A549 treated with AZD9567 at 1 μM for 4 hours (cell line): ENCODE results near the gene KRTAP21-3. TPM values are rescaled to one million over a fixed set of nuclear protein-coding genes. Genes with fewer than 3 reads are reported as not detected.

ENCODE experiments used
- total RNA-seq: library from RNA; stranded (reverse); fragments of 200-300 nt; extraction: Qiagen RNA extraction; gene quantifications from 5 replicates; pipeline ENCODE4 v1.2.3, GENCODE V29; 2022; ENCODE audit not compliant: insufficient read depth

KRTAP21-3 gene
- not detected in 5 replicates for total RNA-seq

DNA sequence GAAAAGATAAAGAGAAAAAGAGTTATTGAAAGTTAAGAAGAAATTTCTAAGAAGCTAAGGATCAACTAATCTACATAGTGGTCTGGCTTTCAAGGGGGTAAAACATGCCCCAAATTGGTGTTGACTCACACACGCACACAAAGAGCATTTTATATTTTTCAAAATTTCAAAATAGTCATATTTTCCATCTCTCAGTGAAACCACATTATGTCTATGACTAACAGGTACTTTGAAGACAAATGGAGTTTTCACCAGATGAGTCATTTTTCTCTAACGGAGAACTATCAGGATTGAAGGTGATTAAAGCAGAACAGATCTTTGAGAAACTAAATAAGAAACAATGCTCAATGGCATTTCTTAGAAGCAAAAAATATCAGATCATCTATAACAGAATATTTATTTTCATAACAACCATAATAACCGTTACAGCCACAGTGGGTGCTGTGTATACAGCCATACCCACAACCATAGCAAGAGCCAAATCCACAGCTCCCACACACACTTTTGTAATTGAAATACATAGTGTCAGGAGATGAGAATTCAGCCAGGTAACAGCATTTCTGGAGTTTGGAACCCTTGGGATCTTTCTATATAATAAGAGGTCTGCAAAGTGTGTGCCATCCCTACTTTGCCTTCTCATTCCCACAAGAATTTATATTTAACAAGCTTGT lies at the start of gene KRTAP21-3:
Gene KRTAP21-3 (minus strand): TSS at position 539 of the 671 bp plus-strand sequence. CDS start 18 bp downstream, at position 521.

GRCh38 chr21:30755328-30755727 lies 36.8 kb upstream of the KRTAP21-3 start, which contains the start of gene KRTAP21-1:
Gene KRTAP21-1, minus strand, starts transcription at chr21:30755428. Its CDS starts 50 bp downstream, at chr21:30755378.

GRCh38 chr21:30747159-30747558 lies 28.6 kb upstream of the KRTAP21-3 start, which contains the start of gene KRTAP21-2:
Gene KRTAP21-2, minus strand, starts transcription at chr21:30747259. Its CDS starts 57 bp downstream, at chr21:30747202.

Other genes with a start within 250 kb of the KRTAP21-3 start
- not detected in 5 replicates for gene KRTAP19-1, start 238.4 kb downstream of the KRTAP21-3 start, total RNA-seq
- not detected in 5 replicates for gene KRTAP19-2, start 231.3 kb downstream of the KRTAP21-3 start, total RNA-seq
- gene KRTAP19-3, start 226.8 kb downstream of the KRTAP21-3 start, total RNA-seq: not detected in 5 replicates
- not detected in 5 replicates for gene KRTAP19-4, start 221.6 kb downstream of the KRTAP21-3 start, total RNA-seq
- not detected in 5 replicates for gene KRTAP19-5, start 216.6 kb downstream of the KRTAP21-3 start, total RNA-seq
- gene KRTAP19-6, start 176.9 kb downstream of the KRTAP21-3 start, total RNA-seq: not detected in 5 replicates
- gene KRTAP19-7, start 157.5 kb downstream of the KRTAP21-3 start, total RNA-seq: not detected in 5 replicates
- not detected in 5 replicates for gene KRTAP22-2, start 128.4 kb downstream of the KRTAP21-3 start, total RNA-seq
- gene KRTAP6-3, start 126.3 kb downstream of the KRTAP21-3 start, total RNA-seq: not detected in 5 replicates
- gene KRTAP6-2, start 119.9 kb downstream of the KRTAP21-3 start, total RNA-seq: not detected in 5 replicates
- not detected in 5 replicates for gene KRTAP22-1, start 117.7 kb downstream of the KRTAP21-3 start, total RNA-seq
- gene KRTAP6-1, start 104.8 kb downstream of the KRTAP21-3 start, total RNA-seq: not detected in 5 replicates
- gene KRTAP20-1, start 102.4 kb downstream of the KRTAP21-3 start, total RNA-seq: not detected in 5 replicates
- gene KRTAP20-4, start 98.2 kb downstream of the KRTAP21-3 start, total RNA-seq: not detected in 5 replicates
- gene KRTAP20-2, start 83.6 kb downstream of the KRTAP21-3 start, total RNA-seq: not detected in 5 replicates
- not detected in 5 replicates for gene KRTAP20-3, start 75.9 kb downstream of the KRTAP21-3 start, total RNA-seq
- not detected in 5 replicates for gene KRTAP21-2, start 28.5 kb upstream of the KRTAP21-3 start, total RNA-seq
- gene KRTAP21-1, start 36.7 kb upstream of the KRTAP21-3 start, total RNA-seq: not detected in 5 replicates
- not detected in 5 replicates for gene KRTAP8-1, start 94.5 kb upstream of the KRTAP21-3 start, total RNA-seq
- gene KRTAP7-1, start 111.0 kb upstream of the KRTAP21-3 start, total RNA-seq: not detected in 5 replicates
- gene KRTAP11-1, start 162.8 kb upstream of the KRTAP21-3 start, total RNA-seq: 0.09 TPM in 1 of 5 replicates, not detected in the others